ENCODE data around the gene MIF.

- TF ChIP-seq CTCF (conservative IDR thresholded peaks at IDR 0.05 in 1 of 2, IDR thresholded peaks at IDR 0.05 in 1 of 2; ENCODE audit: low read depth in 1 of 2, low read length in 2 of 2) (no peak), EZH2 (IDR thresholded peaks at IDR 0.05; ENCODE audit: low read length, missing control alignments) (no peak)
Measured at GRCh38 chr22:23878219-23878618, 16.0 kb upstream of the MIF start.

All from fibroblast of lung (primary cell).